H9 (cell line): ENCODE data around the gene SEL1L. TPM values are rescaled to one million over a fixed set of nuclear protein-coding genes. Genes with fewer than 3 reads are reported as not detected.
"Not testable (repeated sequence)": the region's sequence is repeated elsewhere in the genome, so short reads cannot be mapped to it uniquely, and the experiment has no call there.

Experiments
- DNase-seq: peaks from one replicate; pipeline ENCODE4 v3.0.0-alpha.2; 2017
- H2AFZ ChIP-seq: one replicate; pipeline ENCODE4 v1.6.1; 2013; ENCODE audit warnings: mild to moderate bottlenecking, low read length, control low read depth, moderate library complexity
- H2AK5ac ChIP-seq: 2 replicates; pipeline ENCODE4 v1.6.1; 2013; ENCODE audit warnings: low read length, control low read depth, mixed read lengths; ENCODE audit not compliant: insufficient read length
- H2BK120ac ChIP-seq: one replicate; pipeline ENCODE4 v1.6.1; 2013; ENCODE audit warnings: low read depth, mild to moderate bottlenecking, low read length, control low read depth, inconsistent platforms; ENCODE audit not compliant: poor library complexity, severe bottlenecking
- H2BK12ac ChIP-seq: 2 replicates; pipeline ENCODE4 v1.6.1; 2013; ENCODE audit warnings: low read length, control low read depth, mixed read lengths, low read depth; ENCODE audit not compliant: insufficient read length
- H2BK15ac ChIP-seq: 2 replicates; pipeline ENCODE4 v1.6.1; 2013; ENCODE audit warnings: low read depth, low read length, control low read depth
- H2BK20ac ChIP-seq: one replicate; pipeline ENCODE4 v1.6.1; 2013; ENCODE audit warnings: low read depth, mild to moderate bottlenecking, low read length, control low read depth, inconsistent platforms; ENCODE audit not compliant: poor library complexity, severe bottlenecking
- H2BK5ac ChIP-seq: 2 replicates; pipeline ENCODE4 v1.6.1; 2013; ENCODE audit warnings: low read length, control low read depth, mixed read lengths; ENCODE audit not compliant: insufficient read length
- H3K14ac ChIP-seq: 2 replicates; pipeline ENCODE4 v1.6.1; 2013; ENCODE audit warnings: low read length, control low read depth; ENCODE audit not compliant: insufficient read depth
- H3K18ac ChIP-seq: 2 replicates; pipeline ENCODE4 v1.6.1; 2013; ENCODE audit warnings: low read depth, mild to moderate bottlenecking, mixed read lengths, low read length, control low read depth; ENCODE audit not compliant: insufficient read length
- H3K23ac ChIP-seq: 2 replicates; pipeline ENCODE4 v1.6.1; 2013; ENCODE audit warnings: low read length, control low read depth, mixed read lengths, low read depth; ENCODE audit not compliant: insufficient read length
- H3K23me2 ChIP-seq: 2 replicates; pipeline ENCODE4 v1.6.1; 2013; ENCODE audit warnings: low read depth, mild to moderate bottlenecking, mixed read lengths, low read length, control low read depth; ENCODE audit not compliant: insufficient read length, poor library complexity, severe bottlenecking
- H3K27ac ChIP-seq: 2 replicates; pipeline ENCODE4 v1.5.1; 2013; ENCODE audit warnings: low read length, control low read depth, mixed read lengths, low read depth; ENCODE audit not compliant: insufficient read length
- H3K27me3 ChIP-seq: 2 replicates; pipeline ENCODE4 v1.6.1; 2013; ENCODE audit warnings: low read length, control low read depth, inconsistent platforms; ENCODE audit not compliant: insufficient read depth
- H3K4ac ChIP-seq: 2 replicates; pipeline ENCODE4 v1.6.1; 2013; ENCODE audit warnings: low read depth, mild to moderate bottlenecking, control low read depth, inconsistent platforms, low read length, moderate library complexity
- H3K4me1 ChIP-seq: 2 replicates; pipeline ENCODE4 v1.6.1; 2013; ENCODE audit warnings: low read length, control low read depth, inconsistent platforms; ENCODE audit not compliant: insufficient read depth
- H3K4me2 ChIP-seq: 2 replicates; pipeline ENCODE4 v1.6.1; 2013; ENCODE audit warnings: low read length, control low read depth, mixed read lengths; ENCODE audit not compliant: insufficient read length, insufficient read depth
- H3K56ac ChIP-seq: 2 replicates; pipeline ENCODE4 v1.6.1; 2013; ENCODE audit warnings: low read depth, mild to moderate bottlenecking, mixed read lengths, low read length, control low read depth; ENCODE audit not compliant: insufficient read length
- H3K79me1 ChIP-seq: 2 replicates; pipeline ENCODE4 v1.6.1; 2013; ENCODE audit warnings: low read depth, mild to moderate bottlenecking, moderate library complexity, low read length, control low read depth, inconsistent platforms; ENCODE audit not compliant: insufficient read depth, poor library complexity, severe bottlenecking
- H3K79me2 ChIP-seq: 2 replicates; pipeline ENCODE4 v1.6.1; 2013; ENCODE audit warnings: low read length, control low read depth, inconsistent platforms; ENCODE audit not compliant: insufficient read depth
- H3K9ac ChIP-seq: 2 replicates; pipeline ENCODE4 v1.6.1; 2013; ENCODE audit warnings: low read length, control low read depth, mixed read lengths; ENCODE audit not compliant: insufficient read length; ENCODE audit errors: extremely low read depth
- H3K9me3 ChIP-seq: one replicate; pipeline ENCODE4 v1.6.1; 2013; ENCODE audit warnings: low read depth, low read length, inconsistent platforms; ENCODE audit not compliant: control insufficient read depth
- H3T11ph ChIP-seq: one replicate; pipeline ENCODE4 v1.6.1; 2013; ENCODE audit warnings: mild to moderate bottlenecking, low read length, control low read depth, inconsistent platforms
- H4K20me1 ChIP-seq: one replicate; pipeline ENCODE4 v1.6.1; 2013; ENCODE audit not compliant: control insufficient read depth, insufficient read length, insufficient read depth
- H4K5ac ChIP-seq: 2 replicates; pipeline ENCODE4 v1.6.1; 2013; ENCODE audit warnings: low read depth, mild to moderate bottlenecking, mixed read lengths, low read length, control low read depth; ENCODE audit not compliant: insufficient read length
- H4K8ac ChIP-seq: replicated peaks from 2 replicates; pipeline ENCODE4 v1.6.1; 2013; ENCODE audit warnings: low read length, control low read depth, mixed read lengths, low read depth; ENCODE audit not compliant: insufficient read length
- H4K91ac ChIP-seq: 2 replicates; pipeline ENCODE4 v1.6.1; 2013; ENCODE audit warnings: low read depth, mild to moderate bottlenecking, moderate library complexity, mixed read lengths, low read length, control low read depth; ENCODE audit not compliant: insufficient read length
- H3K27ac Mint-ChIP-seq, 3 experiments: 2 replicates in 2 of 3; 3 replicates in 1 of 3; pipeline ENCODE4 v1.8.0; 2020 to 2021; ENCODE audit warnings: mixed read lengths in 3 of 3, mild to moderate bottlenecking in 1 of 3, moderate library complexity in 1 of 3
- H3K27me3 Mint-ChIP-seq: 2 replicates; pipeline ENCODE4 v1.8.0; 2021; ENCODE audit warnings: low read depth, mild to moderate bottlenecking, moderate library complexity, mixed read lengths
- H3K36me3 Mint-ChIP-seq, 3 experiments: 2 replicates in 2 of 3; 3 replicates in 1 of 3; pipeline ENCODE4 v1.8.0; 2020 to 2021; ENCODE audit warnings: low read depth in 3 of 3, mixed read lengths in 3 of 3; ENCODE audit not compliant: insufficient read depth in 1 of 3
- H3K4me1 Mint-ChIP-seq, 2 experiments: 2 replicates each; pipeline ENCODE4 v1.8.0; 2020; ENCODE audit warnings: mixed read lengths in 2 of 2
- H3K4me3 Mint-ChIP-seq, 2 experiments: 2 replicates in 1 of 2; 3 replicates in 1 of 2; pipeline ENCODE4 v1.8.0; 2020 to 2021; ENCODE audit warnings: mild to moderate bottlenecking in 2 of 2, mixed read lengths in 2 of 2, moderate library complexity in 1 of 2
- H3K9me3 Mint-ChIP-seq, 2 experiments: 2 replicates in 1 of 2; 3 replicates in 1 of 2; pipeline ENCODE4 v1.8.0; 2020; ENCODE audit warnings: mild to moderate bottlenecking in 2 of 2, mixed read lengths in 2 of 2, moderate library complexity in 1 of 2
- CTCF ChIP-seq: fragments of 200-600 bp; sonication (generic); conservative IDR thresholded peaks from 3 replicates; pipeline ENCODE4 v1.8.0; 2021; ENCODE audit warnings: antibody characterized with exemption, mild to moderate bottlenecking
- WGBS: extraction: QIAGEN DNeasy Blood & Tissue Kit; methylation state at CpG from one replicate; pipeline ENCODE4 v1.1.7; 2013; ENCODE audit warnings: missing lambda C conversion rate, low lambda C conversion rate, mixed read lengths; ENCODE audit not compliant: insufficient read length; ENCODE audit errors: extremely low coverage; 5-methylcytosine and 5-hydroxymethylcytosine counted together
- total RNA-seq: library from RNA; stranded (reverse); gene quantifications from 2 replicates; pipeline ENCODE4 v1.2.1, GENCODE V29; 2021

SEL1L gene
- total RNA-seq, 1 experiment from 2014 or later: 27.5 TPM

- H2BK120ac ChIP-seq: no peak overlapping the region
- H3T11ph ChIP-seq: no peak overlapping the region
- H3K27me3 ChIP-seq: no peaks in the 10 kb centered on the region
- no peak overlapping the region for H2BK5ac ChIP-seq
- H4K5ac ChIP-seq: no peak overlapping the region
- no peak overlapping the region for H2AFZ ChIP-seq
- no peak overlapping the region for H2AK5ac ChIP-seq
- no peak overlapping the region for H3K14ac ChIP-seq
- no peak overlapping the region for H3K27ac ChIP-seq
- no peaks in the 10 kb centered on the region for H3K4me1 Mint-ChIP-seq
- no peak overlapping the region for H4K91ac ChIP-seq
- H4K20me1 ChIP-seq: no peaks in the 10 kb centered on the region
- H2BK20ac ChIP-seq: no peak overlapping the region
- no peak overlapping the region for H3K9ac ChIP-seq
- peaks cover 1% of the 10 kb centered on the region; the same call in 1 of the 2 replicates for H3K27me3 Mint-ChIP-seq
- H3K9me3 Mint-ChIP-seq: no peaks in the 10 kb centered on the region
- no peaks in the 10 kb centered on the region for H3K23me2 ChIP-seq
- H3K18ac ChIP-seq: no peak overlapping the region
- DNase-seq: no peak
- H3K36me3 Mint-ChIP-seq: no peaks in the 10 kb centered on the region
- no peaks in the 10 kb centered on the region for H3K79me2 ChIP-seq
- H3K79me1 ChIP-seq: no peaks in the 10 kb centered on the region
- no peak overlapping the region for H3K4me2 ChIP-seq
- no peak overlapping the region for H4K8ac ChIP-seq
- no peak overlapping the region for H2BK12ac ChIP-seq
- H3K23ac ChIP-seq: no peak overlapping the region
- H3K27ac Mint-ChIP-seq: no peak overlapping the region
- no peak for TF ChIP-seq CTCF
- no peak overlapping the region for H3K4ac ChIP-seq
- no peaks in the 10 kb centered on the region for H3K4me1 ChIP-seq
- H3K9me3 ChIP-seq: no peaks in the 10 kb centered on the region
- H3K4me3 Mint-ChIP-seq: no peak overlapping the region
- no CpG with 5 or more reads among the region's 4 CpGs for WGBS
- no peak overlapping the region for H2BK15ac ChIP-seq
- H3K56ac ChIP-seq: no peak overlapping the region
Observed at GRCh38 chr14:81550001-81550637, 16.5 kb upstream of the SEL1L start.

- H3T11ph ChIP-seq, H3K23me2 ChIP-seq, H3K9me3 ChIP-seq, H2BK120ac ChIP-seq, H2BK20ac ChIP-seq, H4K5ac ChIP-seq, H3K56ac ChIP-seq, H2AK5ac ChIP-seq, DNase-seq, H3K4me2 ChIP-seq, H3K4me3 Mint-ChIP-seq, H3K27ac ChIP-seq, H4K20me1 ChIP-seq, H3K27me3 ChIP-seq, H3K4ac ChIP-seq, H2BK15ac ChIP-seq, H2AFZ ChIP-seq, H3K23ac ChIP-seq, H3K4me1 ChIP-seq, H2BK12ac ChIP-seq, H3K14ac ChIP-seq, H3K18ac ChIP-seq, H3K79me1 ChIP-seq, H3K27ac Mint-ChIP-seq, H4K8ac ChIP-seq, H3K9ac ChIP-seq, H3K4me1 Mint-ChIP-seq, H3K79me2 ChIP-seq, H4K91ac ChIP-seq, H2BK5ac ChIP-seq: not testable (repeated sequence)
- Mint-ChIP-seq H3K27me3 (peaks cover 20% of the 10 kb centered on the region), H3K9me3 (peaks cover 9 to 25% of the 10 kb centered on the region in 2 experiments; a peak in 4 of 5 replicates), H3K36me3 (peaks cover 6 to 11% (median 10%) of the 10 kb centered on the region in 3 experiments)
- no CpG with 5 or more reads among the region's 5 CpGs for WGBS
Observed at GRCh38 chr14:81541206-81541605, 7.6 kb upstream of the SEL1L start.
